Measurements from ENCODE around the gene SYT17.

Gene SYT17

DNA sequence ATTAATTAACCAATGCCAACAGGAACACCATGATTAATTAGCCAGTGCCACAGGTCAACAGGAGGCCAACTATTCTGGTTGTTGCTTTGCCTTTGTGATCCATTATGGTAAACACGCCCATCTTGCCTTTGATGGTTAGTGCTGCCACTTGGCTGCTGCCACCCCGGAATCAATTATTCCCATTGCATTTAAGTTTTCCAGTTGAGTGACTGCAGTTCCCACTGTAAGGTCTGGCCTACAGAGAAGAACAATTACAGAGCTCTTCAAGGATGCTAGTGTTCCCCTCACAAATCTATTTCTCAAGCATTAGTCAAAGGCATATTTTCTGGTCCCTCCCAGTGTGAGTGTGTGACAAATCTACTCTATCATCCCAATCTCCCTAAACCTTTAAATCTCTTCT lies 110.4 kb downstream of the SYT17 start:
- DNase-seq (ENCODE audit: low read depth): no peak
- no peak for TF ChIP-seq CTCF (conservative IDR thresholded peaks at IDR 0.05; ENCODE audit: low read length)

GRCh38 chr16:19281246-19281645 lies 113.2 kb downstream of the SYT17 start:
- no peak for TF ChIP-seq CTCF (conservative IDR thresholded peaks at IDR 0.05; ENCODE audit: low read length)
- no peak overlapping the region for H3K4me3 ChIP-seq (ENCODE audit: low read length)
- DNase-seq (ENCODE audit: low read depth): no peak

More for the DNA sequence above, 110.4 kb downstream of the SYT17 start:
- H3K4me3 ChIP-seq (ENCODE audit: low read length): no peak overlapping the region

DNA sequence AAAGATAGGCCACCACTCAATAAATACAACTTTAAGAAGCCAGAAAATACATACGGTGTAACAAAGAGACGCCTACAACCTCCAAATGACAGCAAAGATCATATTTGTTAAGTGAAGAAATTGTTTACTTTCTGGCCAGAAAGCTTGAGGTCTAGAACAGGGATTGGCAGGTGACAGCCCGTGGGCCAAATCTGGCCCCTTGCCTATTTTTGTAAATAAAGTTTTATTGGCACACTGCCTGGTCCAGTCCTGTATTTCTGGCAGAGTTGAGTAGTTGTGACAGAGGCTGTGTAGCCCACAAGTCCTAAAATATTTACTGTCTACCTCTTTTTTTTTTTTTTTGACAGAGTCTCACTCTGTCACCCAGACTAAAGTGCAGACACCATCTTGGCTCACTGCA lies 114.1 kb downstream of the SYT17 start:
- TF ChIP-seq CTCF (conservative IDR thresholded peaks at IDR 0.05; ENCODE audit: low read length): no peak
- no peak overlapping the region for H3K4me3 ChIP-seq (ENCODE audit: low read length)
- DNase-seq (ENCODE audit: low read depth): no peak

- no peak for DNase-seq (ENCODE audit: low read depth)
- no peak for TF ChIP-seq CTCF (conservative IDR thresholded peaks at IDR 0.05; ENCODE audit: low read length)
- H3K4me3 ChIP-seq (ENCODE audit: low read length): no peak overlapping the region
These were observed 115.6 kb downstream of the SYT17 start for GRCh38 chr16:19283637-19284036.

DNA sequence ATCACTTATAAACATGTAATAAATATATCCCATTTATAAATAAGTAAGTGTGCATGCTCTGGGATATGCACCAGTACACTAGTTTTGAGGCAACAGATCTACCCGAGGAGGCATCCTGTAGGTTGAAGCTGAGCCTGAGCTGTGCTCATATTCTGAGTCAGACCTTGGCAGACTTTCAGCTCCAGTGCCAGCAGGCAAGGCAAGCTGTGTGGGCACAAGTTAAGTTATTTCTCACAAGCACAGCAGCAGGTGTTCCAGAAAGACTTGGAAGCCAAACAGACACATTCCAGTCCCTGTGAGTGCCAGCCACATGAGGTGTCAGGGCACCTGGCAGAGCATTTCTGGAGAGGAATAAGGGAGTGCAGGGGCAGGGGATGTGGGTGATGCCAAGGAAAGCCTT lies 116.2 kb downstream of the SYT17 start:
- no peak for DNase-seq (ENCODE audit: low read depth)
- no peak overlapping the region for H3K4me3 ChIP-seq (ENCODE audit: low read length)
- no peak for TF ChIP-seq CTCF (conservative IDR thresholded peaks at IDR 0.05; ENCODE audit: low read length)

DNA sequence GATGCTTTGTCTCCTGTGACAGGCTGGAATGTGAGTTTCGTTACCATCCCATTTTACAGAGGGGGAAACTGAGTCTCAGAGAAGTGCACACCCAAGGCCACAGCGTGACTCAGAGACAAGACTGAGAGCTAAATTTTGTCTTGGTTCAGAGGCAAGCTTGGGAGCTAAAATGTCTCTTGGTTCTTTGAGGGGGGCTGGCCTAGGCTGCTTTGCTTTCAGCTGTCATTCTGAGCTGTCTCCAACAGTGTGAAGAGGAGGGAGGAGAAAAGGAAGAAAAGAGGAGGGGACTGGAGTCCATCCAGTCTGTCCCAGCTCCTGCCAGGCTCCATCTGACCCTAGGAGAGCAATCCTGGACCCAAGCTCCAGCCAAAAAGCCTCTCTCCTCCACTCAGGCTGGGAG lies 117.4 kb downstream of the SYT17 start, which contains the start of gene CLEC19A:
TSS of gene CLEC19A (plus strand) at position 301 of the 400 bp plus-strand sequence. CDS start 121 bp downstream, outside the sequence.
- TF ChIP-seq CTCF (conservative IDR thresholded peaks at IDR 0.05; ENCODE audit: low read length): no peak
- DNase-seq (ENCODE audit: low read depth): no peak
- no peak within 1 kb of the TSS for H3K4me3 ChIP-seq (ENCODE audit: low read length)

GRCh38 chr16:19286827-19287226 lies 118.8 kb downstream of the SYT17 start:
- no peak for TF ChIP-seq CTCF (conservative IDR thresholded peaks at IDR 0.05; ENCODE audit: low read length)
- no peak for DNase-seq (ENCODE audit: low read depth)
- H3K4me3 ChIP-seq (ENCODE audit: low read length): no peak overlapping the region

All from AG10803 (cell line).